IPS-18a (cell line): ENCODE data around the gene APLP2.

Experiments
- H3K27ac ChIP-seq: one replicate; pipeline ENCODE4 v1.5.1; 2013; ENCODE audit warnings: low read length
- H3K27me3 ChIP-seq: one replicate; pipeline ENCODE4 v1.6.1; 2013; ENCODE audit warnings: mild to moderate bottlenecking, low read length; ENCODE audit not compliant: control insufficient read depth, insufficient read depth
- H3K36me3 ChIP-seq: one replicate; pipeline ENCODE4 v1.6.1; 2013; ENCODE audit warnings: low read depth, low read length; ENCODE audit not compliant: control insufficient read depth
- H3K4me1 ChIP-seq: one replicate; pipeline ENCODE4 v1.6.1; 2013; ENCODE audit warnings: low read depth, low read length; ENCODE audit not compliant: control insufficient read depth
- H3K4me3 ChIP-seq: one replicate; pipeline ENCODE4 v1.5.1; 2013; ENCODE audit warnings: low read length
- H3K9ac ChIP-seq: one replicate; pipeline ENCODE4 v1.6.1; 2013; ENCODE audit warnings: mild to moderate bottlenecking, low read length, moderate library complexity
- H3K9me3 ChIP-seq: one replicate; pipeline ENCODE4 v1.6.1; 2013; ENCODE audit warnings: low read depth, low read length; ENCODE audit not compliant: control insufficient read depth

APLP2 gene

GRCh38 chr11:130092661-130093060 is 23.0 kb downstream of the APLP2 start:
- H3K4me1 ChIP-seq, result peaks cover 7% of the 10 kb centered on the region
- H3K9ac ChIP-seq, result no peak overlapping the region

GRCh38 chr11:130094614-130095013 is 24.9 kb downstream of the APLP2 start:
- no peak overlapping the region for H3K27ac ChIP-seq

More at GRCh38 chr11:130092661-130093060, 23.0 kb downstream of the APLP2 start:
- H3K27ac ChIP-seq, result no peak overlapping the region
- H3K36me3 ChIP-seq, result no peaks in the 10 kb centered on the region
- H3K4me3 ChIP-seq, result no peak overlapping the region
- no peaks in the 10 kb centered on the region for H3K27me3 ChIP-seq
- H3K9me3 ChIP-seq, result no peaks in the 10 kb centered on the region

GRCh38 chr11:130095326-130095725 is 25.6 kb downstream of the APLP2 start:
- Histone ChIP-seq H3K9me3 (no peaks in the 10 kb centered on the region), H3K9ac (no peak overlapping the region), H3K4me1 (no peaks in the 10 kb centered on the region), H3K27ac (no peak overlapping the region), H3K36me3 (no peaks in the 10 kb centered on the region), H3K27me3 (no peaks in the 10 kb centered on the region), H3K4me3 (no peak overlapping the region)

More at GRCh38 chr11:130094614-130095013, 24.9 kb downstream of the APLP2 start:
- Histone ChIP-seq H3K36me3 (no peaks in the 10 kb centered on the region), H3K4me3 (no peak overlapping the region), H3K4me1 (no peaks in the 10 kb centered on the region), H3K9me3 (no peaks in the 10 kb centered on the region), H3K27me3 (no peaks in the 10 kb centered on the region), H3K9ac (no peak overlapping the region)

GRCh38 chr11:130096042-130096441 is 26.3 kb downstream of the APLP2 start:
- Histone ChIP-seq H3K9ac (no peak overlapping the region), H3K27me3 (no peaks in the 10 kb centered on the region), H3K4me1 (no peaks in the 10 kb centered on the region)

GRCh38 chr11:130096823-130097222 is 27.1 kb downstream of the APLP2 start:
- no peak overlapping the region for H3K27ac ChIP-seq
- H3K36me3 ChIP-seq, result no peaks in the 10 kb centered on the region
- H3K9ac ChIP-seq, result no peak overlapping the region
- no peaks in the 10 kb centered on the region for H3K27me3 ChIP-seq
- H3K4me3 ChIP-seq, result no peak overlapping the region
- no peaks in the 10 kb centered on the region for H3K4me1 ChIP-seq
- no peaks in the 10 kb centered on the region for H3K9me3 ChIP-seq

More at GRCh38 chr11:130096042-130096441, 26.3 kb downstream of the APLP2 start:
- Histone ChIP-seq H3K36me3 (no peaks in the 10 kb centered on the region), H3K9me3 (no peaks in the 10 kb centered on the region), H3K27ac (no peak overlapping the region), H3K4me3 (no peak overlapping the region)

- no peaks in the 10 kb centered on the region for H3K4me1 ChIP-seq
- no peak overlapping the region for H3K27ac ChIP-seq
- no peaks in the 10 kb centered on the region for H3K27me3 ChIP-seq
- no peaks in the 10 kb centered on the region for H3K9me3 ChIP-seq
- H3K9ac ChIP-seq, result no peak overlapping the region
- no peak overlapping the region for H3K4me3 ChIP-seq
- no peaks in the 10 kb centered on the region for H3K36me3 ChIP-seq
Measured at GRCh38 chr11:130097285-130097684, 27.6 kb downstream of the APLP2 start.

GRCh38 chr11:130099356-130099755 is 29.7 kb downstream of the APLP2 start:
- Histone ChIP-seq H3K4me1 (peaks cover 5% of the 10 kb centered on the region), H3K36me3 (no peaks in the 10 kb centered on the region), H3K9me3 (no peaks in the 10 kb centered on the region), H3K4me3 (no peak overlapping the region), H3K27ac (no peak overlapping the region), H3K27me3 (no peaks in the 10 kb centered on the region), H3K9ac (no peak overlapping the region)

GRCh38 chr11:130100381-130101095 is 30.8 kb downstream of the APLP2 start:
- H3K4me1 ChIP-seq, result peaks cover 5% of the 10 kb centered on the region
- H3K4me3 ChIP-seq, result no peak overlapping the region
- no peaks in the 10 kb centered on the region for H3K36me3 ChIP-seq
- H3K27ac ChIP-seq, result no peak overlapping the region
- no peaks in the 10 kb centered on the region for H3K27me3 ChIP-seq
- H3K9ac ChIP-seq, result no peak overlapping the region
- no peaks in the 10 kb centered on the region for H3K9me3 ChIP-seq

- Histone ChIP-seq H3K27ac (no peak overlapping the region), H3K9ac (no peak overlapping the region), H3K4me1 (peaks cover 5% of the 10 kb centered on the region), H3K4me3 (no peak overlapping the region), H3K27me3 (no peaks in the 10 kb centered on the region), H3K9me3 (no peaks in the 10 kb centered on the region), H3K36me3 (no peaks in the 10 kb centered on the region)
Measured at GRCh38 chr11:130101661-130102060, 32.0 kb downstream of the APLP2 start.

GRCh38 chr11:130102301-130103249 is 32.9 kb downstream of the APLP2 start:
- no peaks in the 10 kb centered on the region for H3K9me3 ChIP-seq
- H3K4me3 ChIP-seq, result no peak overlapping the region
- H3K4me1 ChIP-seq, result peaks cover 5% of the 10 kb centered on the region
- no peaks in the 10 kb centered on the region for H3K27me3 ChIP-seq
- no peak overlapping the region for H3K27ac ChIP-seq
- H3K9ac ChIP-seq, result no peak overlapping the region
- H3K36me3 ChIP-seq, result no peaks in the 10 kb centered on the region

- H3K9ac ChIP-seq, result no peak overlapping the region
- no peaks in the 10 kb centered on the region for H3K36me3 ChIP-seq
- no peak overlapping the region for H3K27ac ChIP-seq
- no peaks in the 10 kb centered on the region for H3K27me3 ChIP-seq
- H3K4me3 ChIP-seq, result no peak overlapping the region
- H3K9me3 ChIP-seq, result no peaks in the 10 kb centered on the region
- H3K4me1 ChIP-seq, result peaks cover 5% of the 10 kb centered on the region
Measured at GRCh38 chr11:130103296-130103814, 33.7 kb downstream of the APLP2 start.
